ENCODE measurements around the gene FEM1B.

FEM1B gene

DNA sequence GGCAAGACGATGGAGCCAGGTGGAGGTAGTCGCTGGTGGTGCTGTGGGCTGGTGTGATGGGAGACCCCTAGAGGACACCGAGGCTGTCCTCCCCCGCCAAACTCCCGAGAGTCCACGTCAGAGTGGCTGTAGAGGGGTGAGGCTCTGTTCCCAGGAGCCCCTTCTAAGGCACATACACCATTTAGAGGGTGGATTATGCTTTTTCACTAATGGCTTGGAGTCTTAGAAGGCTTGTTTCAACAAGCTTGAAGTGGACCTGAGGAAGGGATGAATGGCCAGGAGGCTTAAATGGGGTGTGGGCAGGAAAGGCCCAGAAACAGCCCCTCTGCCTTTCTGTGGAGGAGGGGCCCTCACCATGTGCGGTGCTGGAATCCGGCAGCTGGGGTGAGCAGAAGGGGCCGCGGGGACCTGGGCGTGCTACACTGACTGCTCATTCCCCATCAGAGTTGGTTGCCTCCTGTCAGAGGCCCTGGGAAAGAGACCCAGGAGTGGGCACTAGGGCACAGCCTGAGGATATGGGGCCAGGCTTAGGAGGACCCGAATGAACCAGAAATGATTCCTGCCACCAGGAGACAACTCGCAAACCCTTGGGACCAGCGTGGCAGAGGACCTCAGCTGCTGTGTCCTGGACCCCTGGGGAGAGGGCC is 66.2 kb downstream of the FEM1B start:
- no peak for ATAC-seq
- TF ChIP-seq OSR1 (CRISPR knock-in tag; IDR thresholded peaks at IDR 0.05) (no peak), TCF4 (CRISPR knock-in tag; IDR thresholded peaks at IDR 0.05; ENCODE audit: borderline replicate concordance) (no peak), BACH2 (CRISPR knock-in tag; IDR thresholded peaks at IDR 0.05; ENCODE audit: borderline replicate concordance) (no peak), PPARA (CRISPR knock-in tag; IDR thresholded peaks at IDR 0.05; ENCODE audit: borderline replicate concordance) (no peak)
- TF ChIP-seq, protein P1, sequence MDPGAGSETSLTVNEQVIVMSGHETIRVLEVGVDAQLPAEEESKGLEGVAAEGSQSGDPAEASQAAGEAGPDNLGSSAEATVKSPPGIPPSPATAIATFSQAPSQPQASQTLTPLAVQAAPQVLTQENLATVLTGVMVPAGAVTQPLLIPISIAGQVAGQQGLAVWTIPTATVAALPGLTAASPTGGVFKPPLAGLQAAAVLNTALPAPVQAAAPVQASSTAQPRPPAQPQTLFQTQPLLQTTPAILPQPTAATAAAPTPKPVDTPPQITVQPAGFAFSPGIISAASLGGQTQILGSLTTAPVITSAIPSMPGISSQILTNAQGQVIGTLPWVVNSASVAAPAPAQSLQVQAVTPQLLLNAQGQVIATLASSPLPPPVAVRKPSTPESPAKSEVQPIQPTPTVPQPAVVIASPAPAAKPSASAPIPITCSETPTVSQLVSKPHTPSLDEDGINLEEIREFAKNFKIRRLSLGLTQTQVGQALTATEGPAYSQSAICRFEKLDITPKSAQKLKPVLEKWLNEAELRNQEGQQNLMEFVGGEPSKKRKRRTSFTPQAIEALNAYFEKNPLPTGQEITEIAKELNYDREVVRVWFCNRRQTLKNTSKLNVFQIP (CRISPR knock-in tag; IDR thresholded peaks at IDR 0.05; ENCODE audit: borderline replicate concordance, low read depth): no peak
- TF ChIP-seq, protein P2, sequence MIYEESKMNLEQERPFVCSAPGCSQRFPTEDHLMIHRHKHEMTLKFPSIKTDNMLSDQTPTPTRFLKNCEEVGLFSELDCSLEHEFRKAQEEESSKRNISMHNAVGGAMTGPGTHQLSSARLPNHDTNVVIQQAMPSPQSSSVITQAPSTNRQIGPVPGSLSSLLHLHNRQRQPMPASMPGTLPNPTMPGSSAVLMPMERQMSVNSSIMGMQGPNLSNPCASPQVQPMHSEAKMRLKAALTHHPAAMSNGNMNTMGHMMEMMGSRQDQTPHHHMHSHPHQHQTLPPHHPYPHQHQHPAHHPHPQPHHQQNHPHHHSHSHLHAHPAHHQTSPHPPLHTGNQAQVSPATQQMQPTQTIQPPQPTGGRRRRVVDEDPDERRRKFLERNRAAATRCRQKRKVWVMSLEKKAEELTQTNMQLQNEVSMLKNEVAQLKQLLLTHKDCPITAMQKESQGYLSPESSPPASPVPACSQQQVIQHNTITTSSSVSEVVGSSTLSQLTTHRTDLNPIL (CRISPR knock-in tag; IDR thresholded peaks at IDR 0.05; ENCODE audit: low read depth): no peak
- TF ChIP-seq, protein P3, sequence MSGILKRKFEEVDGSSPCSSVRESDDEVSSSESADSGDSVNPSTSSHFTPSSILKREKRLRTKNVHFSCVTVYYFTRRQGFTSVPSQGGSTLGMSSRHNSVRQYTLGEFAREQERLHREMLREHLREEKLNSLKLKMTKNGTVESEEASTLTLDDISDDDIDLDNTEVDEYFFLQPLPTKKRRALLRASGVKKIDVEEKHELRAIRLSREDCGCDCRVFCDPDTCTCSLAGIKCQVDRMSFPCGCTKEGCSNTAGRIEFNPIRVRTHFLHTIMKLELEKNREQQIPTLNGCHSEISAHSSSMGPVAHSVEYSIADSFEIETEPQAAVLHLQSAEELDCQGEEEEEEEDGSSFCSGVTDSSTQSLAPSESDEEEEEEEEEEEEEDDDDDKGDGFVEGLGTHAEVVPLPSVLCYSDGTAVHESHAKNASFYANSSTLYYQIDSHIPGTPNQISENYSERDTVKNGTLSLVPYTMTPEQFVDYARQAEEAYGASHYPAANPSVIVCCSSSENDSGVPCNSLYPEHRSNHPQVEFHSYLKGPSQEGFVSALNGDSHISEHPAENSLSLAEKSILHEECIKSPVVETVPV (CRISPR knock-in tag; IDR thresholded peaks at IDR 0.05): no peak

DNA sequence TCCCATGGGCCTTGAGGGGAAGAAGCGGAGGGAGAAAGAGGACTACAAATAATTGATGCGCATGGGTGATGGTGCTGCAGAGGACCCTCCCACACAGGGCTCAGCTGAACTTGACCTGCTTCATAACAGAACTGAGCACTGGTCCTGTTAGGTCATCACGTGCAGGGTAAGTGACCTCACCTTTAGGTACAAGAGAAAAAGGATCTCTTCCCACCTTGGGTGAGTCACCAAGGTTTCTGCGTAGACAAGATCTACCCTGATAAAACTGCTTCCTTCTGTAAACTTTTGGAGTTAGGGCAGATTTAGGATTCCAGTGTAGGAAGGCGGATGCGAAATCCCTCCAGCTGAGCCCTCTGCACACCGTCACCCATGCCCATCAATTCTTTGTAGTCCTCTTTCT is 67.1 kb downstream of the FEM1B start:
- no peak for TF ChIP-seq TCF4 (CRISPR knock-in tag; IDR thresholded peaks at IDR 0.05; ENCODE audit: borderline replicate concordance)
- no peak for TF ChIP-seq OSR1 (CRISPR knock-in tag; IDR thresholded peaks at IDR 0.05)
- TF ChIP-seq, protein P4, sequence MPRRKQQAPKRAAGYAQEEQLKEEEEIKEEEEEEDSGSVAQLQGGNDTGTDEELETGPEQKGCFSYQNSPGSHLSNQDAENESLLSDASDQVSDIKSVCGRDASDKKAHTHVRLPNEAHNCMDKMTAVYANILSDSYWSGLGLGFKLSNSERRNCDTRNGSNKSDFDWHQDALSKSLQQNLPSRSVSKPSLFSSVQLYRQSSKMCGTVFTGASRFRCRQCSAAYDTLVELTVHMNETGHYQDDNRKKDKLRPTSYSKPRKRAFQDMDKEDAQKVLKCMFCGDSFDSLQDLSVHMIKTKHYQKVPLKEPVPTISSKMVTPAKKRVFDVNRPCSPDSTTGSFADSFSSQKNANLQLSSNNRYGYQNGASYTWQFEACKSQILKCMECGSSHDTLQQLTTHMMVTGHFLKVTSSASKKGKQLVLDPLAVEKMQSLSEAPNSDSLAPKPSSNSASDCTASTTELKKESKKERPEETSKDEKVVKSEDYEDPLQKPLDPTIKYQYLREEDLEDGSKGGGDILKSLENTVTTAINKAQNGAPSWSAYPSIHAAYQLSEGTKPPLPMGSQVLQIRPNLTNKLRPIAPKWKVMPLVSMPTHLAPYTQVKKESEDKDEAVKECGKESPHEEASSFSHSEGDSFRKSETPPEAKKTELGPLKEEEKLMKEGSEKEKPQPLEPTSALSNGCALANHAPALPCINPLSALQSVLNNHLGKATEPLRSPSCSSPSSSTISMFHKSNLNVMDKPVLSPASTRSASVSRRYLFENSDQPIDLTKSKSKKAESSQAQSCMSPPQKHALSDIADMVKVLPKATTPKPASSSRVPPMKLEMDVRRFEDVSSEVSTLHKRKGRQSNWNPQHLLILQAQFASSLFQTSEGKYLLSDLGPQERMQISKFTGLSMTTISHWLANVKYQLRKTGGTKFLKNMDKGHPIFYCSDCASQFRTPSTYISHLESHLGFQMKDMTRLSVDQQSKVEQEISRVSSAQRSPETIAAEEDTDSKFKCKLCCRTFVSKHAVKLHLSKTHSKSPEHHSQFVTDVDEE (CRISPR knock-in tag; IDR thresholded peaks at IDR 0.05): no peak
- TF ChIP-seq BACH2 (CRISPR knock-in tag; IDR thresholded peaks at IDR 0.05; ENCODE audit: borderline replicate concordance): no peak
- TF ChIP-seq ZNF565 (CRISPR knock-in tag; conservative IDR thresholded peaks at IDR 0.05; ENCODE audit: low read depth): no peak
- TF ChIP-seq ZNF8 (CRISPR knock-in tag; IDR thresholded peaks at IDR 0.05): no peak
- no peak for TF ChIP-seq GLIS3 (CRISPR knock-in tag; IDR thresholded peaks at IDR 0.05)
- ATAC-seq: no peak

Measured in SK-N-SH treated with all-trans-retinoic acid at 6 μM for 48 hours (cell line).